Mesendoderm (in vitro differentiated cells): ENCODE data around the gene CBR1.

Source experiments
- DNase-seq: peaks from one replicate; pipeline ENCODE4 v3.0.0; 2013
- H2AK5ac ChIP-seq: 2 replicates; pipeline ENCODE4 v1.6.1; 2013; ENCODE audit warnings: low read length, inconsistent platforms
- H2BK120ac ChIP-seq: 2 replicates; pipeline ENCODE4 v1.6.1; 2013; ENCODE audit warnings: low read depth, mild to moderate bottlenecking, low read length, moderate library complexity, mixed read lengths
- H2BK15ac ChIP-seq: replicated peaks from 2 replicates; pipeline ENCODE4 v1.6.1; 2013; ENCODE audit warnings: low read depth, mild to moderate bottlenecking, moderate library complexity
- H2BK5ac ChIP-seq: 2 replicates; pipeline ENCODE4 v1.6.1; 2013; ENCODE audit warnings: low read length, inconsistent platforms
- H3K18ac ChIP-seq: 2 replicates; pipeline ENCODE4 v1.6.1; 2013; ENCODE audit warnings: mild to moderate bottlenecking, low read length, mixed read lengths
- H3K23ac ChIP-seq: one replicate; pipeline ENCODE4 v1.6.1; 2013; ENCODE audit warnings: low read length
- H3K27ac ChIP-seq: 2 replicates; pipeline ENCODE4 v1.5.1; 2013; ENCODE audit warnings: low read depth, mild to moderate bottlenecking, inconsistent platforms, low read length, moderate library complexity
- H3K27me3 ChIP-seq: 2 replicates; pipeline ENCODE4 v1.6.1; 2013; ENCODE audit warnings: low read length, control low read depth, mild to moderate bottlenecking, inconsistent platforms; ENCODE audit not compliant: insufficient read depth, poor library complexity
- H3K36me3 ChIP-seq: 2 replicates; pipeline ENCODE4 v1.6.1; 2013; ENCODE audit warnings: low read length, inconsistent platforms; ENCODE audit not compliant: control insufficient read depth, insufficient read depth
- H3K4ac ChIP-seq: one replicate; pipeline ENCODE4 v1.6.1; 2013; ENCODE audit warnings: low read depth, mild to moderate bottlenecking, low read length, moderate library complexity
- H3K4me1 ChIP-seq: 2 replicates; pipeline ENCODE4 v1.6.1; 2013; ENCODE audit warnings: low read depth, low read length, inconsistent platforms; ENCODE audit not compliant: control insufficient read depth
- H3K4me2 ChIP-seq: 2 replicates; pipeline ENCODE4 v1.6.1; 2013; ENCODE audit warnings: low read length
- H3K4me3 ChIP-seq: 2 replicates; pipeline ENCODE4 v1.5.1; 2013; ENCODE audit warnings: mild to moderate bottlenecking, low read length
- H3K56ac ChIP-seq: one replicate; pipeline ENCODE4 v1.6.1; 2013; ENCODE audit warnings: low read length
- H3K79me1 ChIP-seq: 2 replicates; pipeline ENCODE4 v1.6.1; 2013; ENCODE audit warnings: low read length, inconsistent platforms
- H3K79me2 ChIP-seq: 2 replicates; pipeline ENCODE4 v1.6.1; 2013; ENCODE audit warnings: mild to moderate bottlenecking, low read length; ENCODE audit not compliant: control insufficient read depth, insufficient read depth
- H3K9ac ChIP-seq: 2 replicates; pipeline ENCODE4 v1.6.1; 2013; ENCODE audit warnings: low read length, inconsistent platforms
- H4K5ac ChIP-seq: one replicate; pipeline ENCODE4 v1.6.1; 2013; ENCODE audit warnings: low read length
- H4K8ac ChIP-seq: one replicate; pipeline ENCODE4 v1.6.1; 2013; ENCODE audit warnings: low read depth, mild to moderate bottlenecking, control low read depth, low read length, moderate library complexity
- WGBS: extraction: QIAGEN DNeasy Blood & Tissue Kit; methylation state at CpG from one replicate; pipeline ENCODE4 v1.1.7; 2013; ENCODE audit warnings: low lambda C conversion rate, missing lambda C conversion rate; ENCODE audit not compliant: insufficient coverage; ENCODE audit errors: extremely low coverage; 5-methylcytosine and 5-hydroxymethylcytosine counted together

Gene CBR1

GRCh38 chr21:36111238-36111637 is 41.4 kb downstream of the CBR1 start:
- WGBS: no CpG with 5 or more reads among the region's 8 CpGs
- Histone ChIP-seq H3K4me1 (no peaks in the 10 kb centered on the region), H3K18ac (no peak overlapping the region), H3K27ac (no peak overlapping the region), H3K4me3 (no peak overlapping the region), H3K79me1 (no peaks in the 10 kb centered on the region), H3K56ac (peak overlapping the region; percentile 17), H4K8ac (no peak overlapping the region), H2BK120ac (no peak overlapping the region), H3K9ac (no peak overlapping the region), H3K27me3 (no peaks in the 10 kb centered on the region), H2BK5ac (no peak overlapping the region), H4K5ac (no peak overlapping the region), H3K4ac (no peak overlapping the region), H3K79me2 (no peaks in the 10 kb centered on the region), H2BK15ac (no peak overlapping the region), H3K23ac (no peak overlapping the region), H2AK5ac (no peak overlapping the region), H3K36me3 (no peaks in the 10 kb centered on the region), H3K4me2 (no peak overlapping the region)
- DNase-seq: no peak

GRCh38 chr21:36113647-36114428 is 44.0 kb downstream of the CBR1 start:
- Histone ChIP-seq H3K79me1 (no peaks in the 10 kb centered on the region), H4K8ac (no peak overlapping the region), H3K4me2 (no peak overlapping the region), H3K4me1 (no peaks in the 10 kb centered on the region), H2AK5ac (no peak overlapping the region), H3K36me3 (no peaks in the 10 kb centered on the region), H3K79me2 (no peaks in the 10 kb centered on the region), H3K4ac (no peak overlapping the region), H2BK15ac (no peak overlapping the region), H3K4me3 (no peak overlapping the region), H2BK120ac (no peak overlapping the region), H4K5ac (no peak overlapping the region), H3K18ac (no peak overlapping the region), H3K9ac (no peak overlapping the region), H3K23ac (no peak overlapping the region), H2BK5ac (no peak overlapping the region), H3K27me3 (no peaks in the 10 kb centered on the region), H3K27ac (no peak overlapping the region), H3K56ac (peak overlapping the region; percentile 42)
- DNase-seq: no peak
- no CpG with 5 or more reads among the region's 17 CpGs for WGBS

GRCh38 chr21:36115138-36115730 is 45.4 kb downstream of the CBR1 start:
- Histone ChIP-seq H4K8ac (no peak overlapping the region), H3K4me3 (no peak overlapping the region), H3K4me1 (no peaks in the 10 kb centered on the region), H3K27ac (no peak overlapping the region), H3K56ac (no peak overlapping the region), H3K18ac (no peak overlapping the region), H3K4ac (no peak overlapping the region), H3K79me1 (no peaks in the 10 kb centered on the region), H3K23ac (no peak overlapping the region), H4K5ac (no peak overlapping the region), H2BK15ac (no peak overlapping the region), H2BK120ac (no peak overlapping the region), H3K36me3 (no peaks in the 10 kb centered on the region), H3K9ac (no peak overlapping the region), H3K79me2 (no peaks in the 10 kb centered on the region), H2BK5ac (no peak overlapping the region), H3K4me2 (no peak overlapping the region), H3K27me3 (no peaks in the 10 kb centered on the region), H2AK5ac (no peak overlapping the region)
- DNase-seq: no peak
- no CpG with 5 or more reads among the region's 6 CpGs for WGBS

DNA sequence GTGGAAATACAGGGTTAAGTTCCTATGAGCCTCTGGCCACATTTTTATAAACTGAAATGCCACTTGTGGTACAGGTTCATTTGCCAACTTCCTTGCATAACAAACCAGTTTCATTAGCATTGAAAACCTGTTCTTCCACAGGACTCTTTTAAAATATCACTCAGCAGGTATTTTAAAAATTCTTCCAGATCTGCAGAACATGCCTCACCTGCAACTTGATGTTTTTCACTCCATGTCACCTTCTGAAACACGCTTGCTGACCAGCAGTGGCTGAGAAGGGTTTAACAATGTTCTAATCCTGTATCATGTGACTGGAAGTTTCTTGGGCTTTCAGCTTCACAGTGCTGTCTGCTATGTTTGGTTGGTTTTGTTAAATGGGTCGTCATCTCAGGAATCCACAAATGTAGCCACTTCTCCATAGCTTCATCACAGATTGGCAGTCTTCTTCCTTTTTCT is 47.5 kb downstream of the CBR1 start:
- Histone ChIP-seq H3K27ac (no peak overlapping the region), H4K5ac (no peak overlapping the region), H3K79me2 (no peaks in the 10 kb centered on the region), H3K23ac (no peak overlapping the region), H4K8ac (no peak overlapping the region), H3K36me3 (no peaks in the 10 kb centered on the region), H2BK5ac (no peak overlapping the region), H2AK5ac (no peak overlapping the region), H3K18ac (no peak overlapping the region), H3K4ac (no peak overlapping the region), H2BK15ac (no peak overlapping the region), H3K79me1 (no peaks in the 10 kb centered on the region), H3K9ac (no peak overlapping the region), H3K27me3 (no peaks in the 10 kb centered on the region), H3K4me1 (no peaks in the 10 kb centered on the region), H3K4me2 (no peak overlapping the region), H2BK120ac (no peak overlapping the region), H3K4me3 (no peak overlapping the region), H3K56ac (no peak overlapping the region)
- DNase-seq: no peak
- WGBS: no CpG with 5 or more reads among the region's 2 CpGs

GRCh38 chr21:36120304-36120888 is 50.6 kb downstream of the CBR1 start:
- H3K79me1 ChIP-seq: no peaks in the 10 kb centered on the region
- H4K5ac ChIP-seq: no peak overlapping the region
- H3K9ac ChIP-seq: no peak overlapping the region
- H3K56ac ChIP-seq: no peak overlapping the region
- no peak overlapping the region for H4K8ac ChIP-seq
- H2BK120ac ChIP-seq: no peak overlapping the region
- no CpG with 5 or more reads among the region's 7 CpGs for WGBS
- no peaks in the 10 kb centered on the region for H3K27me3 ChIP-seq
- H3K79me2 ChIP-seq: no peaks in the 10 kb centered on the region
- H3K36me3 ChIP-seq: no peaks in the 10 kb centered on the region
- no peak for DNase-seq
- no peaks in the 10 kb centered on the region for H3K4me1 ChIP-seq
- H2AK5ac ChIP-seq: no peak overlapping the region
- no peak overlapping the region for H2BK15ac ChIP-seq
- H3K4ac ChIP-seq: no peak overlapping the region
- no peak overlapping the region for H3K18ac ChIP-seq
- H3K4me3 ChIP-seq: no peak overlapping the region
- H3K23ac ChIP-seq: no peak overlapping the region
- H2BK5ac ChIP-seq: no peak overlapping the region
- no peak overlapping the region for H3K27ac ChIP-seq
- H3K4me2 ChIP-seq: no peak overlapping the region
